Measurements from ENCODE around the gene PMS1.
"Not testable (repeated sequence)": the region's sequence is repeated elsewhere in the genome, so short reads cannot be mapped to it uniquely, and the experiment has no call there.

Gene PMS1

GRCh38 chr2:189865826-189866225 lies 81.6 kb downstream of the PMS1 start:
- no peak for DNase-seq (ENCODE audit: low read depth in 2 of 2)

DNA sequence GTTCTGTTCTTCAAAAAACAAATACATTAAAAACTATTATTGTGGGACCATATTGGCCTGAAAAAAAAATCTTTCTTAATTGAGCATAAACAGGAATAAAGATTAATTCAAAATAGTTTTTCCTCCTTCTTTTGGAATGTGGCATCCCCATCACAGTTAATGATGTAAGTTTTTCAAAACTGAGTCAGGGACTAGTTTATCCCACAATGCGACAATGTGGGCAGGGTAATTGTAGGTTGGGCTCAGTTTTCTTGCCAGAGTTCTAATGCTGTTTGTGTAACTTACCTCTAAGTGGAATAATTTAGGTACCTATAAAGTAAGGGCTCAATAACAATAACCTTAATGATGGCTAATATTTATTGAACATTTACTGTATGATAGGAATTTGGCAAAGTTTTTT lies 82.0 kb downstream of the PMS1 start:
- no peak for DNase-seq (ENCODE audit: low read depth in 2 of 2)

DNA sequence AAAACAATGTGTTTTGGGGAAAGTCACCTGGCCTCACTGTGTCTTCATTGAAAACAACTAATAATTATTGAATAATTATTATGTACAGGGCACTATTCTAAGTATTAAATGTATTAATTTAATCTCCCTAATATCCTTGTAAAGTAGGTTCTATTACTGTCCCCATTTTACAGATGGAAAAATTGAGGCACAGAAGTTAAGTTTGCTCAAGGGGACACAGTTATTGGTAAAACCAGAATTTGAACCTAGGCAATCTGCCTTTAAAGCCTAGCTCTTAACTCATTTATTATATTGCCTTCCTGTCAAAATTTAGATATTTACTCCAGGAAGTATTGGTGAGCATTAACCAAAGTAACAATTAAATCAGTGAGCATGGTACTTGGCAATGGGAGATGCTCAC lies 84.6 kb downstream of the PMS1 start:
- DNase-seq (ENCODE audit: low read depth in 2 of 2): no peak

- DNase-seq (ENCODE audit: low read depth in 2 of 2): no peak
These were observed 86.3 kb downstream of the PMS1 start for GRCh38 chr2:189870381-189871085.

- no peak for DNase-seq (ENCODE audit: low read depth in 2 of 2)
These were observed 89.4 kb downstream of the PMS1 start for GRCh38 chr2:189873696-189874095.

- DNase-seq (ENCODE audit: low read depth in 2 of 2): no peak
These were observed 90.5 kb downstream of the PMS1 start for GRCh38 chr2:189874586-189875320.

- no peak for DNase-seq (ENCODE audit: low read depth in 2 of 2)
These were observed 92.0 kb downstream of the PMS1 start for GRCh38 chr2:189876271-189876670.

DNA sequence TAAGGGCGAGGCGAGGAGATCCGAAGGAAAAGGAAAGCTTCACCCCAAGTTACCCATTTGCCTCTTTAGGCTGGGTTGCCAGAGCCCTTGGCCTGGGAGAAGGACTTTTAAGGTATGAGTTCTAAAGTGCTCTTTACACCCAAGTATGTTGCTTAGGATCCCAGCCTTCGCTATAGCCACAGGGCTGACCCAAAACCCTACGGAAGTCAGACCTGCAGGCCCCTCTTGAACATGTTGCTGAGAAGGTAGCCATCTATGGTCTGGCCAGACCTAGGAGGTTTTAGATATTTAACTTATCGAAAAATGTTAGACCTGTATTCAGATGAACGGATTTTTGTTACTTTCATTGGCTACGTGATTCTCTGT lies 95.4 kb downstream of the PMS1 start:
- DNase-seq (ENCODE audit: low read depth in 2 of 2): no peak

- no peak for DNase-seq (ENCODE audit: low read depth in 2 of 2)
These were observed 96.2 kb downstream of the PMS1 start for GRCh38 chr2:189880429-189880828.

- DNase-seq (ENCODE audit: low read depth in 2 of 2): no peak
These were observed 96.7 kb downstream of the PMS1 start for GRCh38 chr2:189880832-189881492.

DNA sequence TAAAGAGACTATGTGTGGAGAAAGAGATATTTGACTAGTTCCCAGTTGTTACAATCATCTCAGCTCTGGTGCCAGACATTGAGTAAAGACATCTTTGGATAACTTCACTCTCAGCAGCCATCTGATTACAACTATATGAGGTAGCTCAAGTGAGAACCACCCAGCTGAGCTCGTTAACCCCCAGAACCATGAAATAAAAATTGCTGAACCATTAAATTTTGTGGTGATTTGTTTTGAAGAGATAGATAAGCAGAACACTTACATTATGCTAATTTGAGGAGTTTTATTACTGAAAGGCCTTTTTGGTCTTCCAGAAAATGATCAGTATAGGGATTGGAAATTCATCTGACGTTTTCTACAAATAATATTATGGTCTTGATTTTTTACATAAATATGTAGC lies 101.1 kb downstream of the PMS1 start:
- no peak for DNase-seq (ENCODE audit: low read depth in 2 of 2)

- not testable (repeated sequence) for DNase-seq (ENCODE audit: low read depth in 2 of 2)
These were observed 108.5 kb downstream of the PMS1 start for GRCh38 chr2:189892546-189893294.

GRCh38 chr2:189896809-189897208 lies 112.6 kb downstream of the PMS1 start:
- no peak for DNase-seq (ENCODE audit: low read depth in 2 of 2)

DNA sequence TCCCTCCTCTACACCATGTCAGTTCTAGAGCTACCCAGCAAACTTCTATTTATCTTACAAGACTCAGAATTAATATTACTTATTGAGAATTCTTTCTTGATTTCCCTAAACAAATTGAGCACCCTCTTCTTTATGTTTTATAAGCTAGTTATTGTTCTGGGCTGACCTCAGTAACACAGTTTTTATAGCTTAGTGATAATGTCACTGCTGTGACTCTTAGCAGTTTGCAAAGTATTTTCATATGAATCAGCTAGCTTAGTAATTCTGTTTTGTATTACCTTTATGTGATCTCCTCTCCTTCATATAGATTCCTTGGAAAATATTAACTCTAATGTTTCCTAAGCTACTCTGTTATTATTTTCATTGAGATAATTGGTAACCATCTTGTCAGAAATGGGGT lies 114.9 kb downstream of the PMS1 start:
- DNase-seq (ENCODE audit: low read depth in 2 of 2): no peak

GRCh38 chr2:189900726-189901125 lies 116.5 kb downstream of the PMS1 start:
- no peak for DNase-seq (ENCODE audit: low read depth in 2 of 2)

DNA sequence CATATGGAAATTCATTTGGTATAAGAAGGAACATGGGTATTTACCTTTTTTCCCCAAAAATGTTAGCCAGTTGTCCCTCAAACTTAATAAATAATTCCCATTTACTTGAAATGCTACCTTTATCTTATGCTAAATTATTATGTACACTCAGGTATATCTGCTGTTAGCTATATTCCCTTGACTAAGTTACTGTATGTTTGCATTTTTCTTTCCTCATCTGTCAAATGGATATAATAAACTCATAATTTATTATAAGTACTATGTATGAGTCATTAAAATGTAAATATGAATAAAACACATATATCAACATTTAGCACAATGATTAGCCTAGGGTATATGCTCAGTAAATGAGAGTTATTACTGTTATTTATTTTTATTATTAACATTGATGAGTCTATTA lies 117.4 kb downstream of the PMS1 start:
- no peak for DNase-seq (ENCODE audit: low read depth in 2 of 2)

DNA sequence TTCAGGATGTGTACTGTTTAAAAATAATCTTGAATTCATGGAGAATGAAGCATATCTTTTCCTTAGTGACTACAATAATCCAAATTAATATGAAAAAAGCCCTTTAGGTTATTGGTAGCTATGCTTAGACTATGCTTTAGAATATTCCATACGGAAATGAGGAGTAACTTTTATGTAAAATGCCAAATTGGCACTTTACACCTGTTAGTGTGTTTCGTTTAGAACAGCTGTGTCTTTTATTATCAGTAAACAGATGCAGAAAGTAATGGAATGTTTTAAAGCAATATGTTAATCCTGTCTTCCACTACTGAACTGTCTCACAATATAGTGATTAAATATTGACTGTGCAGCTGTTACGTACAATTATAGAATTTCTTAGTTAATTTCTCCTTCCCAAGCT lies 129.6 kb downstream of the PMS1 start:
- no peak for DNase-seq (ENCODE audit: low read depth in 2 of 2)

DNA sequence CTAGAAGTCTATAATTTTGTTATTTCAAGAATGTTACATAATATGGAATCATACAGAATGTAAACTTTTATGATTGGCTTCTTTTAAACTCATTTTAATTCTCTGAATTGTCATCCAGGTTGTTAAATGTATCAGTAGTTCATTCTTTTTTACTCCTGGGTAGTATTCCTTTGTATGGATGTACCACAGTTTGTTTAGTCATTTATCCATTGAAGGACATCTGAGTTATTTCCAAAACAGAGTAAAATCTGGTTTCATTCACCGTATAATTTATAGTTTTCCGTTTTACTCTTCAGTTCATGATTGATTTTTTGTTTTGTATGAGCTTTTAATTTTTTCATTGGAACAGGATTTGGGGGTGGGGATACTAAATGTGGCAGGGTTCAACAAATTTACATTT lies 132.4 kb downstream of the PMS1 start:
- DNase-seq (ENCODE audit: low read depth in 2 of 2): no peak
